Measurements from ENCODE around the gene SNRPD3.

The SNRPD3 gene

DNA sequence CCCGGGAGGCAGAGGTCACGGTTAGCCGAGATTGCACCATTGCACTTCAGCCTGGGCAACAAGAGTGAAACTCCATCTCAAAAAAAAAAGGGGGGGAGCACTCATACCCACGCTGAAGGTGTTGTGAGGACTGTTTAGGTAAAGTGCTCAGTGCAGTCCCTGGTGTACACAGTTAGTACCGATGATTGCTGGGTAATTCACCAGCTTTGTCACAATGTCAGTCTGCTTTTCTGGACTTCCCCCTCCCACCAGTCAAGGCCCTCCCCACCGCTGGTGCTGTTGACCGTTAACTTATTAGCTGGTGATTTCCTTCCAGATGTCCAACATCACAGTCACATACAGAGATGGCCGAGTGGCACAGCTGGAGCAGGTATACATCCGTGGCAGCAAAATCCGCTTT lies 11.9 kb downstream of the SNRPD3 start:
- DNase-seq (ENCODE audit: low read depth): no peak

DNA sequence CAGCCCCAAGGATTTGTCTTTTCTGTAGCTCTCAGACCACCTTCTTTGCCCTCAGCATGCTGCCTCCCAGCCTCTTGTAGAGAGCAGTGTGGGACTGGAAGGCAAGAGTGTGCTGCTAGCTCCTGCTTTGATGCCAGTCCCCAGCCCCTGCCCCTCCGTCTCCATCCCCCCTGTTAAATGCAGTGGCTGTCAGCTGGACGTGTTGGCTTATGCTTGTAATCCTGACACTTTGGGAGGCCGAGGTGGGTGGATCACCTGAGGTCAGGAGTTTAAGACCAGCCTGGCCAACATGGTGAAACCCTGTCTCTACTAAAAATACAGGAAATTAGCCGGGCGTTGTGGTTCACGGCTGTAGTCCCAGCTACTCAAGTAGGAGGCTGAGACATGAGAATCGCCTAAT lies 15.5 kb downstream of the SNRPD3 start:
- DNase-seq (ENCODE audit: low read depth): no peak

DNA sequence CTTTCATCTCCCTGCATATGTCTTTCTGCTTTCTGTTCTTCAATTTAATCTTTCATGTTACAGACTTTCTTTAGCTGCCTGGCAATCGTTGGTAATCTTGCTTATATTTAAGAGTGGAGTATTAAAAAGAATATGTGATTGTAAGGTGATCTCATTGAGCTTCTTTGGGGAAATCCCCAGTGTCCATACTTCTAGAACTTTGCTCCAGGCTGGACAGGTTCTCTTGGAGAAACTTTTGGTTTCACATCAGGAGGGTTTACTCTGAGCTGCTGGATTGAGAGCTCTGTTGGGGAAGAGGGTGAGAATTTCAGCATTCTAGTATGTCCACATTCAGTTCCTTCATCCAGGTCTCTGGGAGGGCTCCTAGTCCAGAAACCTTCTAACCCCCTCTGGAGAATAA lies 21.0 kb downstream of the SNRPD3 start:
- DNase-seq (ENCODE audit: low read depth): no peak

DNA sequence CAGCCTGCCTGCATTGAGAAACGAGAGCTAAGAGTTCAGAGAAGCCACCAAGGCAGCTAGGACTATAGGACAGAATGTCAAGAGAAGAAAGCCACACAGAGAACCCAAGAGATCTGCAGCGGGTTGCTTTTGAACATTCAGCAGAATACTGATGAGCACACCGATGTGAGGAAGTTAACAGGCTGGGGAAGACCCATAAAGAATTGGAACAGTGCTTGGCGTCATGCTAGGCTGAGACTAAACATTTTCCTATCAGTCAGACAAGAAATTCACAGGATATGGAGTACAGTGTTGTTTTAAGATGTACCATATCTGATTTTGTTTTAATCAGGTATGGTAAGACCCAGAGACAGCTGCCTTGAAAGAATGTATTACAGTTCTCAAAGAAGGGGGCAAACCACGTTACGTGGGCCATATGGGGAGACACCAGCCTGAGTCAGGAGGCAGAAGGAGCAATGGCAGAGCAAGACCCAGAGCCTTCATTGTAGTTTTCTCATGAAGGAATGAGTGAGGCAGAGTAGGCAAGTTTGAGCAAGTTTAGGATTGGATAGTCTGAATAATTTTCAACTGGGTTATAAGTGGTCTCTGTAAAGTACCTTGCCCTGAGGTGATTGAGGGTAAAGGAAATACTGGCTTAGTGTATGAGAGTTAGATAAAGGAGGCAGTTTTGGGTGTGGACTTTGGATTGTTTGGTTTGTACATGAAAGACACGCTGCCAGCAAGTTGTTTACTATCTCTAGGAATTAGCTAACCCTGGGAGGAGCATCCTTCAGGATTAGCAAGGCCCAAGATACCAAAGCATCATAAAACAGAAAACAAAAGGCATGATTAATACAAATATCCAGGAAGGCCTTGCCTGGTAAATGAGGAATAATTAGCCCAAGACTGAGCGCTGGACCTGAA lies 22.8 kb downstream of the SNRPD3 start:
- DNase-seq (ENCODE audit: low read depth): peak; percentile 21

DNA sequence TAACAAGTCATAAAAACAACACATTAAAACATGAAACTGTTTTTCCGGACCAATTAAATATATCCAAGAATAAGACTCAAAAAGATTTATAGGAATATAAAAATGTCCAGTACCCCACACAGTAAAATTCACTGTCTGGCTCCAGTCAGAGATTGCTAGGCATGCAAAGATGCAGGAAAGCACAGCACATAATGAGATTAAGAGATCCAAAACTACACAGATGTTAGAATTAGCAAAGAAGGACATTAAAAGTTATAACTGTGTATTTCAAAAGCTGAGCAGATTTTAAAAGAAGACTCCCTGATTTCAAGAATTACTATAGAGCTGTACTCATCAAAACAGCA lies 23.4 kb downstream of the SNRPD3 start:
- no peak for DNase-seq (ENCODE audit: low read depth)

DNA sequence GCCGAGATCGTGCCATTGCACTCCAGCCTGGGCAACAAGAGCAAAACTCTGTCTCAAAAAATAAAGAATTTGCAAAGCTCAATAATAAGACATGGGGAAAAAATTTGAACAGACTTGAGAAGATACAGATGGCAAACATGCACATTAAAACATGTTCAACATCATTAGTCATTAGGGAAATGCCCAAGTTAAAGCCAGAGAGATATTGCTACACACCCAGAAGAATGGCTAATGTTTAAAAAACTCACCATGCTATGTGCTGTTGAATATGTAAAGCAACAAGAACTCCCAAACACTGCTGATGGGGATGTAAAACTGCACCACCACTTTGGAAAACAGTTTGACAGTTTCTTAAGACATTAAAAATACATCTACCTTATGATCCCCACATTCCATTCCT lies 24.5 kb downstream of the SNRPD3 start:
- peak; percentile 79 for DNase-seq (ENCODE audit: low read depth)

DNA sequence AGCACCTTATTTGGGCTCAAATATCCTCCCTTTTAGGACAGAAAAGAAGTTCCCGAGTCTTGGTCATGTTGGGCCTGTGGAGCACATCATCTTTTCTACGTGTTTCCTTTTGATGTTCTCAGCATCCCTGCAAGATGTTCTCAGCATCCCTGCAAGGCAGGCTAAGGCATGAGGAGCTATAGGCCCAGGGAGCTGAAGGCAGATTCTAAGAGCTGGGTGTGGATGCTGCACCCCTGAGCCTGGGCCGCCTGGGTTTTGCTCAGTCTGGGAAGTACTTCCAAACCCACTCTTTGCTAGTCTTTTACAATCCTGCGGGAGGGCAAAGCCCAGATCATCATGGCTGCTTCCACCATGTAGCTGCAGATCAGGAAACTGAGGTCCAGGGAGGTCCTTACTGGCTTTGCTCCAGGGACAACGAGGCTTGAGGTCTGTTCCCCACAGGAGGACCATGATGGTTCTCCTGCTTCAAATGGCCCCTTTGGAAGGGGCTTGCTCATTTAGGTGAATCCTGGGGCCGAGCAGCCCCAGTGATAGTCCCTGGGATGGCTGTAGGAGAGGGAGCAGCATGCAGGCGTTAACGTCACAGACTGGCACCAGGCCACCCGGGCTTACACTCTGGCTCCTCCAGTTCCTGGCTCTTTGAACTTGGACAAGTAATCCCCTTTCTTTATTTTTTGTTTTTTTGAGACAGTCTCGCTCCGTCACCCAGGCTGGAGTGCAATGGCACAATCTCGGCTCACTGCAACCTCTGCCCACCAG lies 26.4 kb downstream of the SNRPD3 start:
- DNase-seq (ENCODE audit: low read depth): no peak

DNA sequence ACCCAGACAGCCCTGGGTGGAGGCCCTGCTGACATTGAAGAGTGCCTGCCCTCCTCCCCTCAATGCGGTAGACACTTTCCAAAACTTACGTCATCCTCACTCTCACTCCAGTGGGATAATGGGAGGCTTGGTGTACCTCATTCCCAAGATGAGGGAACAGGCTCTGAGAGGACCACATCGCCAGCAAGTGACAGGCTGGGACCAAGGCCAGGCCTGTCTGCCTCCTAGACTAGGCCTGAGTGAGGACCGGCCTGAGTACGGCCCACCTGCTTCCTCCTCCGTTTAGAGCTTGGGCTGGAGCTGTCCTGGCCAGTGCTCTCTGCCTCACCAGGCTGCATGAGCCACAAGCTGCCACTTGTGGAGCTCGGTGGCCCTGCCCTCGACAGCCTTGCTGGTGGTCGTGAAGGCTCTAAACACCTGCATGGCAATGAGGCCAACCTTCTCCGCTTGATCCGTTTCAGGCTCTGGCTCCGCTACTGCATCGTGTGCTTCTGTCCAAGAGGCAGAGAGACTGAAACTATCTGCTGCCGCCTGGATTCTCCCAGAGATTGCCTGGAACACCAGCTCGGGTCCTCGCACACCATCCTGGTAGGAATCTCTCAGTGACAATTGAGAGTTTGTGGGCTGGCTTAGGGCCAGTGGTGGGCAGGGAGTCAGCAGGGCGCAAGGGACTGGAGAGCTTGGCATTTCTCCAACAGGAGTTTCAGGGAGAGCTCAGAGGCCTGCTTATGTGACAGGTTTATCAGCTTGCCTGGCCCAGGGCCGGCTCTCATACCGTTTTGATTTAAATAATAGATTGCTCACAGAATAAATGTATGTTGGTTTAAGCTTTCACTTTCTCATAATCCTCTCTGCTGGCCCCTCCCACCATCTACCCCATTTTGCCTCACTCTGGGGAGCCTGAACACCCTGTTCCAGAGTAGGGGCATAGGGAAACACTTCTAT lies 27.7 kb downstream of the SNRPD3 start:
- peak; percentile 32 for DNase-seq (ENCODE audit: low read depth)

DNA sequence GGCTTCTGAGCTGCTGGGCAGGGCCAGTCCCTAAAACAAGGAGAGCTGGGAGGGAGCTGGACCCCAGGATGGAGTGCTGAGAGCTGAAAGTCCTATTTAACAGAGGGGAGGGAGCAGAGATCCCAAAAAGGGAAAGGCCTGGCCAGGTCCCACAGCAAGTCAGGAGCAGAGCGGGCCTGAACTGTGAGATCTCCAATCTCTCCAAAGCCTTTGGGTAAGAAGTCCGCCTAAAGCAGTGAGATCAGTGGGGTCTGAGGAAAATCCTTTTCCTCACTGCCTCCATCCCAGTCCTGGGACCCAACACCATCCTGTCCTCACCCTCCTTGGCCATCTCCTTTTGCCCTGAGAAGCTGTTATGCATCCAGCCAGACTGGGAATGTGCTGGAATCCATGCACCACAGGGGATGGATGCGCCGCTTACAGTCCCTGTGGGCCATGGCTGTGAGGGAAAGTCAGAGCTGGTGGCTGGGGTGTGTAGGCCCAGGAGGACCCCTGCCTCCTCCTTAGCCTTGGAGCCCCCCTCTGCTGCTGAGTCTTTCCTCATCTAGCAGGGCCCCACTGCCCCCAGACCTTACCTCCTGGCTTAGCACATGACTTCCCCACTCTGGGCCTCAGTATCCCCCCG lies 28.5 kb downstream of the SNRPD3 start:
- no peak for DNase-seq (ENCODE audit: low read depth)

DNA sequence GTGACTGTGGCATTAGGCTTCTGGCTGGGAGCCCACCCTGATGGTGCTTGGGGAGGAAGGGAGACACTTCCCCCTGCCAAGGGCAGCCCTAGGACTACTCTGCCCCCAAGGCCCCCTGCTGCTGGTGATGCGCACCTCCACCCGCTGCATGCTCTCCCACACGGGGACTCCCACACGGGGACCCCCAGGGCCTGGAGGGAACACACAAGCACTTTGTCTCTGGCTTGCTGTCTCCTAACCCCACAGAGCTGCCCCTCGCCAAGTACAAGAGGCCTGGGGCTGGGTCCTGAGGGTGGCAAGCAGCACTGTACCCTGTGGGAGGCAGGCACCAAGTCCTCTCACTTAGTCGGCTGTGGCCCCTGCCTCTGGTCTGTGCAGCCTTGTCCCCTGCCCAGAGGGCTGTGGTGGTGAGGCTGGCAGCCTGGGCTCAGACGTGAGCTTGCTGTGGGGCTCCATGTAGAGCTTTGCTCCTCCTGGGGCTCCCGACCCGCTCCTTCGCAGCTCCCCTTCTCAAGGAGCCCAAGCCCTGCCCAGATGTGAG lies 29.1 kb downstream of the SNRPD3 start:
- no peak for DNase-seq (ENCODE audit: low read depth)

DNA sequence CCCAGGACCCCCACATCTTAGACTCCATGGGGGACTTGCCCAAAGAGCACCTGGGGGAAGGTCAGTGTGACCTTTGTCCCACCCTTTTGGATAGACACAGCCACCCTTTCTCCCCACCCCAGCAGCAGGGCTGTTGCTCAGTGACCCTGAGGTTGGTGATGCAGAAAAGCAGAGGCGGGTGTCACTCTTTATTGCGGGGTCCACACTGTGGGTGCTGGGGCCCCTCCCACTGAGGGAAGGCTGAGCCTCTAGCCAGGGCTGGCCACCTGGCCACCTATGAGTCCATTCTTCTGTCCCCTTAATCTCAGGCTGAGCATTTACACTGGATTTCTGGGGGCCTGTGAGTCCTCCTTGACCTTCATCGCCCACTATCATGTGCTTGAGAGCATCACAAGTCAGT lies 29.7 kb downstream of the SNRPD3 start:
- DNase-seq (ENCODE audit: low read depth): no peak

DNA sequence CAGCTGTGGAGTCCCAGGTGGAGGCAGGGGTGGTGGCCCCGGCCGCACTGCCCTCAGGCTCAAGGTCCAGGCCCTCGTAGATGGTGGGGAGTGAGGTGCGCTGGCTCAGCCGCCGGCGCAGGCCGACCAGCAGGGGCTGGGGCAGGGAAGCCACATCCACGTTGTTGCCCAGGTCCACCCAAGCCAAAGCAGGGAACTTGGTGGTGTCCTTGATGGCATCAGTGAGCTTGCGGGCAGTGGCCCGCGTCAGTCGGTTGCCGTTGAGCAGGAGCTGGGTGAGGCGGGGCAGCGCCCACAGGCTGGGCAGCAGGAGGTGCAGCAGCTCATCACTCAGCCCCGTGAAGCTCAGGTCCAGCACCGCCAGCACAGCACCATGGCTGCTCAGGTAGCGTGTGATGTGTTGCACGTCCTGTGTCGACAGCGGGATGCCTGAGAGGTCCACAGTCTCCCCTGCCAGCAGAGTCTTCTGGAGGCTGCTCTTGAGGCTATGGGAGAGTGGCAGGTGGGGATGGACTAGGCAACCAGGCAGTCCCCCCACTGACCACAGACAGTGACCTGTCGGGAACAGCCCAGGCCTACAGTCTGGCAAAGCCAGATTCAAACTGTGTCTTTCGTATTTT lies 30.2 kb downstream of the SNRPD3 start:
- no peak for DNase-seq (ENCODE audit: low read depth)

DNA sequence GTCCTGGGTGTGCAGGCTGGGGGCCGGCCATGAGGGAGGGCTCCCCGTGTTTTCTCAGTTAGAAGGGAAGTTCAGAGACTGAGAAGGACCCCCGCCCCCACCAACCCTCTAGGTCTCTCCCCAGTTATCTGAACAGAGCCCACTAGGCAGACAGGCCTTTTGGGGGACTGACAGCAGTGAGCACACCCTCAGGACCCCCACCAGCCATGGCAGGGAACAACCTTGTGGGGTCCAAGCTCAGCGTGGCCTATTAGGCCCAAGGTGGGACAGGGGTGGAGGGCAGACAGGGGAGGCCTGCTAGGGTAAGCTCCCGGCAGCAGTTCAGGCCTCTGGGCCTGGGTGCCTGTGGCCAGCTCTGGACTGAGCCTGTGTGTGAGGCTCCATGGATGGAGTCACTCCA lies 31.5 kb downstream of the SNRPD3 start:
- DNase-seq (ENCODE audit: low read depth): no peak

DNA sequence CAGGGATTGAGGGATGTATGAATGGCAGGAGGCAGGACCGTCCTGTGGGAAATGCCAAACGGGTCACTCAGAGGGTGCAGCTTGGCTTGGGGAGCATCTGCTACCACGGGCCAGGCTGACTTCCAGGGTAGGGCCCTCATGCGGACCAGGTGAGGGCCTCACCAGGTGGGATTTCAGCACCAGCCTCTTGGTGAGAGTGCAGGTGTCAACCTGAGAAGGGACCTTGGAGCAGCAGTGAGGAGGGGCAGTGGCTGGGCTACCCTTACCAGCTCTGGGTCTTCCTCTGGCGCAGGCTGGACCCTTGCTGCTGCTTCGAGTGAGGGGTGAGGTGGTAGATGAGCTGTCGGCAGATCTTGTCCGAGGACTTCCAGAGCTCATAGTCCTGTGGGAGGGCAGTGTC lies 32.1 kb downstream of the SNRPD3 start:
- DNase-seq (ENCODE audit: low read depth): no peak

DNA sequence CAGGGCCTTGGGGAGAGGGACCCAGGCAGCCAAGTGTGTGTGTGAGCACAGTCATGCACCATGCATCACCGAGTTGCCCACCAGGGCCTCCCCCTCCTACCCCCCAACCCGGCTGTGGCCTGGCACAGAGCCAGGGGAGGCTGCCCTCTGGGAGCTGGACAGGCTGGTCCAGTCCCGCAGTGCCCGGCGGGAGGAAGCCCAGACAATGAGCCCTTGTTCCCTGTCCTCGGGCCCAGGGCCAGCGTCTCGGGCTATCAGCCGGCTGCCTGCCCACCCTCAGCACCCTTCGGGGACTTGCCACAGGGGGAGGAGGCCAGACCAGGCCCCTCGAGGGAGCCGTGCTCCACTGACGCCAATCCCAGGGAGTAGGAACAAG lies 32.6 kb downstream of the SNRPD3 start:
- DNase-seq (ENCODE audit: low read depth): no peak

DNA sequence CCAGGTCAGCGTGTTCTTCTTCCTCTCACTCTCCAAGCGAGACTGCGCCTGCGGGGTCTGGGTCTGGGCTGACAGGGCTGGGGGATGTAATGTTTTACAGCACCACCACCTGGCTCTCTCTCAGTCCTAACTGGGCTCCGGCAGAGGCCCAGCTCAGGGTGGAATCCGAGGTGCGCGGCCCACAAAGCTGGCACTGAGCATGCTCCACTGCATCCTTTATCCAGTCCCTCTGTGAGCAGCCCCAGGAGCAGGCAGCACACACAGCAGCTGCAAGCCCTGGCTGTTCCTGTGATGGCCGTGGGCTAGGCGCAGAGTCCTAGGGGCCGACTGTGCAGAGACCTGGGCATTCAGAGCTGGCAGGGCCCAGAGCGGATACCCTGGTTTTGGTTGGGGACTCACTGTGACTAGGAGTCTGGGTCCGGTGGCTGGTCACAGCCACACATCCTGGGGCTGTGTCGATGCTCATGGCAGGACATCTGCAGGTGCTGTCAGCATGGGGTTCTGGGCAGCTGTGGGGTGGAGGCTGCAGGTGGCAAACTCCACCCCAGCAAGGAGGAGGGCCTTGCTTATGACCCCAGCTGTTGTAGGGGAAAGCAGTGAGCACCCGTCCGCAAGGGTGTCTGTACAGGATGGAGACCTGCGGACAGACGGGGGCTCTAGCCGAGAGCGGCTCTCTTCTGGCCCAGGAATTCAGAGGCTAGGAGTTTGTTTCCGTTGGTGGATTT lies 33.1 kb downstream of the SNRPD3 start:
- no peak for DNase-seq (ENCODE audit: low read depth)

DNA sequence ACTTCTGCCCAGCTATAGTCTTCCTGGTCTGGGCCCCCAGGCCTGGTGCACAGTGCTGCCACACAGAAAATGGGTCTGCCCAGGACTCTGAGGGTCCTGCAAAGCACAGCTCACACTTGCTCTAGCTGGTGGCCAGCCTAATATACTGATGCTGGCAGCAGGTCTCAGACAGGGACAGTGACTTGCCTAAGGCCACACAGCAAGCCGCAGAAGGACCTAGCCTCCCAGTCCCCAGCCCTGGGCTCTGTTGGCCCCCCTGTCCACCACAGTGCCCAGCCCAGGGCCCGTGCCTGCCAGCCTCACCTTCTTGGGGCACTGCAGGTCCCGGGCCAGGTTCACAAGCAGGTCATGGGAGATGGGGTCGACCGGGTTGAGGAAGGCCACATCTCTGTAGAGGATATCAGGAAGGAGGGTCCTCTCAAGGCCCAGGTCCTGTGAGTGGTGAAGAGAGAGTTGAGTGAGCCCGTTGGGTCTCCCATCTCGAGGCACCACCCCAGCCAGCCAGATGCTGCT lies 33.8 kb downstream of the SNRPD3 start:
- no peak for DNase-seq (ENCODE audit: low read depth)

DNA sequence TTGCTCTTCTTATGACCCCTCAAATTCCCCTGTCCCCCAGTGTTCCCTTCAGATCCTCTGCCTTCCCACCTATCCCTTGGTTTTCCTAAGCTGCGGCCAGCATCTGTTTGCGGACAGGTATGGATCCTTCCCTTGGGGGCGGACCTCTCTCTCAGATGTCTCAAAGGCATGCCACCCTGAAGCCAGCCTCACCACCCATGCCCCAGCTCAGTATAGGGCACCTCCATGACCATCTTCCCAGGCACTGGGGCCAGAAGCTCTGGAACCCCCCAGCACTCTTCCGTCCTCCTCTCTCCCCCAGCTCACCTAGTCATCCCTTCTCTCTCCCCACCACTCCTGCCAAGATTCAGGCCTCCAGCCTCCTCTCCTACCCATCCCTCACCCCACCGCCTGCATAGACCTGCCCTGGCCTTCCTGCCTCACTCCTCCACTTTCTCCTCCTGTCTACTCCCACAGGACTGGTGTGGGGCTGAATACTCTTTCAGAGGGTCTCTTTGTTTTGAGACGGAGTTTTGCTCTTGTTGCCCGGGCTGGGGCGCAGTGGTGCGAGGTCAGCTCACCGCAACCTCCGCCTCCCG lies 34.9 kb downstream of the SNRPD3 start:
- DNase-seq (ENCODE audit: low read depth): no peak

DNA sequence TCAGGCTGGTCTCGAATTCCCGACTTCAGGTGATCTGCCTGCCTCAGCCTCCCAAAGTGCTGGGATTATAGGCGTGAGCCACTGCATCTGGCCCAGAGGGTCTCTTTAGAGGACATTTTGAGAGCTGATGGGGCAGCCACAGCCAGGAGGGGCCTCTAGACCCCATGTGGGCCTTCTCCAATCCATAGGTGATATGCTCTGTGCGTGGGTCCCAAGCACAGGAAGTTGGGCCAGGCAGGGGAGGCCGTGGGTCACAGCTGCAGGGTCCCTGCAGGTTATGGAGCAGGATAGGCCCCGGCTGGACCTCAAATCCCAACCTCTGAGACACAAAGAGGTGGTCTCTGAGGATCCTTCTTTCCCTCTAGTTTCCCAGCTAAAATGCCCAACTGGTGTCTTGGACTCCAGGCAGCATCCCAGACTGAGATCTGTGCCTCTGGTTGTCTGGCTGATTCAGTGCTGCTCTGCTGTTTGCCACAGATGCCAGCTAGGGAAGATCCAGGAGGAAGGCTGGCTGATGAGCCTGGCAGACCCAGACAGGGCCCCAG lies 35.6 kb downstream of the SNRPD3 start:
- DNase-seq (ENCODE audit: low read depth): no peak
